ENCODE data around the gene RPS15. TPM values are rescaled to one million over a fixed set of nuclear protein-coding genes. Genes with fewer than 3 reads are reported as not detected.
"Not testable (repeated sequence)": the region's sequence is repeated elsewhere in the genome, so short reads cannot be mapped to it uniquely, and the experiment has no call there.

The RPS15 gene
- total and polyA plus RNA-seq, 3 experiments from 2014 or later: 1,485 to 2,756 (median 1,540) TPM

DNA sequence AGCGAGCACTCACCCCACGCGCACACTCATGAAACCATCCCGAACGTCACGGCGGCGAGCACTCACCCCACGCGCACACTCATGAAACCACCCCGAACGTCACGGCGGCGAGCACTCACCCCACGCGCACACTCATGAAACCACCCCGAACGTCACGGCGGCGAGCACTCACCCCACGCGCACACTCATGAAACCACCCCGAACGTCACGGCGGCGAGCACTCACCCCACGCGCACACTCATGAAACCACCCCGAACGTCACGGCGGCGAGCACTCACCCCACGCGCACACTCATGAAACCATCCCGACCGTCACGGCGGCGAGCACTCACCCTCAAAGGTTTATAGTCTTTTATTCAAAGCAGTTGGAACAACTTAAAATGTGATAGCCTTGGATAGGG, 18.1 kb upstream of the RPS15 start:
- H3K9me3 Mint-ChIP-seq; H3K4me3 Mint-ChIP-seq; H3K27me3 ChIP-seq (ENCODE audit: insufficient read depth, low read length, poor library complexity, severe bottlenecking); H3K27ac Mint-ChIP-seq; H3K9me3 ChIP-seq (ENCODE audit: low read length); H3K4me3 ChIP-seq (ENCODE audit: low read length); H3K27ac ChIP-seq (ENCODE audit: low read depth, low read length); CTCF ChIA-PET; DNase-seq; H3K27me3 Mint-ChIP-seq: not testable (repeated sequence)
- Mint-ChIP-seq H3K36me3 (peaks cover 8 to 76% (median 11%) of the 10 kb centered on the region in 3 donors), H3K4me1 (peaks cover 28 to 47% (median 37%) of the 10 kb centered on the region in 3 donors)
- POLR2A ChIA-PET: interaction anchor here (0.6 kb wide), 1 partner anchor 9 kb away, joined by 3 read pairs; no protein-coding TSS in a partner anchor
- peaks cover 15% of the 10 kb centered on the region for H3K4me1 ChIP-seq (ENCODE audit: insufficient read depth, low read length)
- peaks cover 47% of the 10 kb centered on the region for H3K36me3 ChIP-seq (ENCODE audit: insufficient read depth, low read length)

DNA sequence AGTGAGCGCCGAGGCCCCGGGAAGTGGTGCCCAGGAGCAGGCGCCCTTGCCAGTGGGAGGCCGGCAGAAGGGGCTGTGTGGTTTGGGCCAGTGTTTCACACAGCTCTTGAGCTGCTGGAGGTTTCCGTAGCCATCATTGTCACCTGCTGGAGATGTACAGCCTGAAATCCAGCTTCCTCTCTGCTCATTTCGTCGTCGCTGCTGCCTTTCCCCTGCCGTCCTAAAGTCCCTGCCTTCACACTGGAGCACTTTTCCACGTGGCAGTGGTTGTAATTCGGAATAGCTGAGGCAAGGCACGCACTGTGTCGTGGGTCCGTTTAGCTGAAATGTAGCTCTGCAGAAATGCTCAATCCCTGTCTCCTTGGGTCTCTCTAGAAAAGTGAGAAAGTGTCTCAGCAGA, 17.6 kb upstream of the RPS15 start:
- ChIA-PET POLR2A (interaction anchor here (0.6 kb wide), 2 partner anchors 9 to 12 kb away, joined by 3 read pairs; no protein-coding TSS in a partner anchor), CTCF (no interaction called here)
- H3K4me3 ChIP-seq (ENCODE audit: low read length): no peak overlapping the region
- DNase-seq: no peak
- H3K4me3 Mint-ChIP-seq: no peak overlapping the region
- no peak overlapping the region for H3K27ac ChIP-seq (ENCODE audit: low read depth, low read length)
- H3K36me3 Mint-ChIP-seq: peaks cover 8 to 79% (median 11%) of the 10 kb centered on the region in 3 donors
- no peaks in the 10 kb centered on the region for H3K27me3 ChIP-seq (ENCODE audit: insufficient read depth, low read length, poor library complexity, severe bottlenecking)
- H3K9me3 Mint-ChIP-seq: no peaks in the 10 kb centered on the region
- peaks cover 0 to 2% of the 10 kb centered on the region in 2 donors for H3K27me3 Mint-ChIP-seq
- peaks cover 52% of the 10 kb centered on the region for H3K36me3 ChIP-seq (ENCODE audit: insufficient read depth, low read length)
- peaks cover 10% of the 10 kb centered on the region for H3K4me1 ChIP-seq (ENCODE audit: insufficient read depth, low read length)
- H3K9me3 ChIP-seq (ENCODE audit: low read length): no peaks in the 10 kb centered on the region
- H3K4me1 Mint-ChIP-seq: peaks cover 25 to 42% (median 32%) of the 10 kb centered on the region in 3 donors
- H3K27ac Mint-ChIP-seq: peak overlapping the region in 3 of 8 donors; percentile 39 to 47 (median 43)

DNA sequence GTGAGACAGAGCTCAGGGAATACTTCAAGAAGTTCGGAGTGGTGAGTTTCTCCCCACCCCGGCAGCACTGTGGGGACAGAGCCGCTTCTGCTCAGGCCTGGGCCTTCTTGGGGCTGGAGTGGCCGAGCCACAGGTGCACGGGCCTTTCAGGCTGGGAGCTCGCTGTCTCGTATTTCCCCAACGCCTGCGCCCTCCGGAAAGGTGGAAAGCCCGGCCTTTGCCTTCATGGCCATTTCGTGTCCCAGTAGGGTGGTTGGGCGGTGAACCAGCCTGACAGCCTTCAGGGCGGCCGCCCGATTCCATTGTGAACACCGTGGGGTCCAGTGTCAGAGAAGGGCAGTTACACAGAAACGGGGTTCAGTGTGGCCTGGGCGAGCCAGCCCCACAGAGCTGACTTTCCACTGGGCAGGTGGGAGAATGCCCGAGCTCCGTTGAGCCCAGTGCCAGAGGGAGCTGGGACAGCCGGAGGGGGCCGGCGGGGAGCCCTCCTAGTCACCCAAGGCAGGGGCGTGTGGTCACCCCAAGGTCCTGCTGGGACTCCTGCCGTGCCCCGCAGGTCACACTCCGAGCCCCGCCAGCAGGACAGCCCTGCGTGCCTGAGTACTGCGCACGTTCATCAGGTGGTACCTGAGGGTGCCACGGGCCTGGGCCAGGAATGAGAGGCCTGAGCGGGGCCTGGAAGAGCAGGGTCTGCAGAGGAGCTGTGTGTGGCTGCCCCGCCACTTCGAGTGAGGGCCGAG, 16.8 kb upstream of the RPS15 start:
- H3K36me3 Mint-ChIP-seq: peaks cover 8 to 83% (median 11%) of the 10 kb centered on the region in 3 donors
- POLR2A ChIA-PET: interaction anchor here (0.6 to 0.9 kb wide), 2 partner anchors 13 to 437 kb away, joined by 3 read pairs; partner anchors contain the start of gene WDR18
- H3K4me3 Mint-ChIP-seq: no peak overlapping the region
- no peak overlapping the region for H3K27ac ChIP-seq (ENCODE audit: low read depth, low read length)
- H3K4me1 Mint-ChIP-seq: peaks cover 17 to 34% (median 24%) of the 10 kb centered on the region in 3 donors
- CTCF ChIA-PET: no interaction called here
- peaks cover 0 to 2% of the 10 kb centered on the region in 2 donors for H3K27me3 Mint-ChIP-seq
- H3K9me3 ChIP-seq (ENCODE audit: low read length): no peaks in the 10 kb centered on the region
- peak overlapping the region in 1 of 8 donors; percentile 39 for H3K27ac Mint-ChIP-seq
- H3K36me3 ChIP-seq (ENCODE audit: insufficient read depth, low read length): peaks cover 59% of the 10 kb centered on the region
- peaks cover 2% of the 10 kb centered on the region for H3K4me1 ChIP-seq (ENCODE audit: insufficient read depth, low read length)
- H3K27me3 ChIP-seq (ENCODE audit: insufficient read depth, low read length, poor library complexity, severe bottlenecking): no peaks in the 10 kb centered on the region
- no peak for DNase-seq
- H3K4me3 ChIP-seq (ENCODE audit: low read length): no peak overlapping the region
- H3K9me3 Mint-ChIP-seq: no peaks in the 10 kb centered on the region

DNA sequence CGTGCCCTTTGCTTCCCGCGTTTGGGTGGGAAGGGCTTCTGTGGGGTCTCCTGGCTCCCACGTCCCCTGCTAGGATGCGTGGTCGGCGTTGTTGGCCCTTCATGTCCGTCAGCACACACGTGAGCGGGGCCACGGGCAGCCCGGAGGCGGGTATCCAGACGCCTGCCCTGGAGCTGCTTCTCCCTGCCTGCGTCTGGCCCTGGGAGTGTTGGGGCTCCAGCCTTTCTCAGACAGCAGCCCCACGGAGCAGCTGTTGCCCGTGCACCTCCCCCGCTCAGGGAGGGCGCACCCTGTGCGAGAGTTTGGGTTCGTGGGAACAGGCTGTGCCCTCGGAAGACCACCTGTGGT, 16.3 kb upstream of the RPS15 start:
- no peaks in the 10 kb centered on the region for H3K27me3 ChIP-seq (ENCODE audit: insufficient read depth, low read length, poor library complexity, severe bottlenecking)
- H3K36me3 Mint-ChIP-seq: peaks cover 8 to 83% (median 11%) of the 10 kb centered on the region in 3 donors
- no peaks in the 10 kb centered on the region for H3K4me1 ChIP-seq (ENCODE audit: insufficient read depth, low read length)
- H3K27ac ChIP-seq (ENCODE audit: low read depth, low read length): no peak overlapping the region
- no peaks in the 10 kb centered on the region for H3K9me3 ChIP-seq (ENCODE audit: low read length)
- H3K27ac Mint-ChIP-seq: no peak overlapping the region
- no peak overlapping the region for H3K4me3 ChIP-seq (ENCODE audit: low read length)
- peaks cover 0 to 2% of the 10 kb centered on the region in 2 donors for H3K27me3 Mint-ChIP-seq
- POLR2A ChIA-PET: interaction anchor here (0.9 kb wide), 1 partner anchor 438 kb away, joined by 3 read pairs; the partner anchor contains the start of gene WDR18
- H3K4me3 Mint-ChIP-seq: no peak overlapping the region
- DNase-seq: no peak
- peaks cover 13 to 29% (median 18%) of the 10 kb centered on the region in 3 donors for H3K4me1 Mint-ChIP-seq
- H3K36me3 ChIP-seq (ENCODE audit: insufficient read depth, low read length): peaks cover 63% of the 10 kb centered on the region
- CTCF ChIA-PET: no interaction called here
- no peaks in the 10 kb centered on the region for H3K9me3 Mint-ChIP-seq

DNA sequence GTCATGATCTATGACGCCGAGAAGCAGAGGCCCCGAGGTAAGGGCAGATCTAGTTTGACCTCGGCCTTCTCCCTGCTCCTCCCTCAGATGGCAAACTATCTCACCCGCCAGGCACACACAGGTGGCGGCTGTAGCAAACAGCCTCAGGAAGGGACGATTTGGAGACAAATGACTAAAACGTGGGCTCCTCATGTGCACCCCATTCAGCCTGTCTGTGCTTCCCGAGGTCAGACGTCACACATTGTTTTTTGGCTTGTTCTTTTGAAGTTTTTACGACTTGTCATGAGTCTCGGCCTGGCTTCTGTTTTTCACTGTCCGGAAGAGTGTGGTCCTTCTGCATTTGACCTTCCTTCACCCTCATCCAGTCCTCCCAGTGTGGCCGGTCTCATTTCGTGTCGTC, 15.8 kb upstream of the RPS15 start:
- DNase-seq: no peak
- no peak overlapping the region for H3K4me3 ChIP-seq (ENCODE audit: low read length)
- H3K9me3 ChIP-seq (ENCODE audit: low read length): no peaks in the 10 kb centered on the region
- Mint-ChIP-seq H3K4me3 (peak overlapping the region in 1 of 7 donors; percentile 72), H3K4me1 (peaks cover 8 to 25% (median 15%) of the 10 kb centered on the region in 3 donors), H3K36me3 (peaks cover 8 to 83% (median 11%) of the 10 kb centered on the region in 3 donors), H3K27me3 (peaks cover 0 to 2% of the 10 kb centered on the region in 2 donors), H3K9me3 (no peaks in the 10 kb centered on the region), H3K27ac (no peak overlapping the region)
- H3K4me1 ChIP-seq (ENCODE audit: insufficient read depth, low read length): no peaks in the 10 kb centered on the region
- H3K27me3 ChIP-seq (ENCODE audit: insufficient read depth, low read length, poor library complexity, severe bottlenecking): no peaks in the 10 kb centered on the region
- ChIA-PET POLR2A (no interaction called here), CTCF (no interaction called here)
- peaks cover 62% of the 10 kb centered on the region for H3K36me3 ChIP-seq (ENCODE audit: insufficient read depth, low read length)
- H3K27ac ChIP-seq (ENCODE audit: low read depth, low read length): no peak overlapping the region

DNA sequence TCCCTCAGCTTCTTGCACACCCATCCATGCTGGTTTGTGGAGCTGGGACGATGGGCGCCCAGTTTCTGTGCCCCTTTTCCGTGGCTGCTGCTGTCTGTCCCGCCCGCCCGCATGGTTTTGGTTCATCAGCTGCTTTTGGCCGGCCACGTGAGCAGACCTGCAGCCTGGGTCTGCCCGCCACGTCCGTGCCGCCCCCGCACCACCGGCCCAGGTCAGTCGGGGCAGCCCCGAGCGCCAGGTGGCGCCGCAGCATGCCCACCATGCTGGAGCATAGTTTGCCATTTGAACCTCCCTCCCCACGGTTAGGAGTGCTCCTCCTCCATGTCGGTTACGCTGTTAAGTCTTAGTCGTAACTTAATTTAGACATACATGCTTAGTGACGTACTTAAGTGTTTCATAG, 15.3 kb upstream of the RPS15 start:
- Histone ChIP-seq H3K9me3 (ENCODE audit: low read length) (no peaks in the 10 kb centered on the region), H3K4me3 (ENCODE audit: low read length) (no peak overlapping the region), H3K27me3 (ENCODE audit: insufficient read depth, low read length, poor library complexity, severe bottlenecking) (no peaks in the 10 kb centered on the region), H3K36me3 (ENCODE audit: insufficient read depth, low read length) (peaks cover 58% of the 10 kb centered on the region), H3K27ac (ENCODE audit: low read depth, low read length) (no peak overlapping the region), H3K4me1 (ENCODE audit: insufficient read depth, low read length) (no peaks in the 10 kb centered on the region)
- H3K4me3 Mint-ChIP-seq: no peak overlapping the region
- ChIA-PET CTCF (no interaction called here), POLR2A (no interaction called here)
- no peak for DNase-seq
- no peak overlapping the region for H3K27ac Mint-ChIP-seq
- peaks cover 8 to 83% (median 10%) of the 10 kb centered on the region in 3 donors for H3K36me3 Mint-ChIP-seq
- H3K4me1 Mint-ChIP-seq: peaks cover 5 to 19% (median 9%) of the 10 kb centered on the region in 3 donors
- peaks cover 0 to 2% of the 10 kb centered on the region in 2 donors for H3K27me3 Mint-ChIP-seq
- no peaks in the 10 kb centered on the region for H3K9me3 Mint-ChIP-seq

DNA sequence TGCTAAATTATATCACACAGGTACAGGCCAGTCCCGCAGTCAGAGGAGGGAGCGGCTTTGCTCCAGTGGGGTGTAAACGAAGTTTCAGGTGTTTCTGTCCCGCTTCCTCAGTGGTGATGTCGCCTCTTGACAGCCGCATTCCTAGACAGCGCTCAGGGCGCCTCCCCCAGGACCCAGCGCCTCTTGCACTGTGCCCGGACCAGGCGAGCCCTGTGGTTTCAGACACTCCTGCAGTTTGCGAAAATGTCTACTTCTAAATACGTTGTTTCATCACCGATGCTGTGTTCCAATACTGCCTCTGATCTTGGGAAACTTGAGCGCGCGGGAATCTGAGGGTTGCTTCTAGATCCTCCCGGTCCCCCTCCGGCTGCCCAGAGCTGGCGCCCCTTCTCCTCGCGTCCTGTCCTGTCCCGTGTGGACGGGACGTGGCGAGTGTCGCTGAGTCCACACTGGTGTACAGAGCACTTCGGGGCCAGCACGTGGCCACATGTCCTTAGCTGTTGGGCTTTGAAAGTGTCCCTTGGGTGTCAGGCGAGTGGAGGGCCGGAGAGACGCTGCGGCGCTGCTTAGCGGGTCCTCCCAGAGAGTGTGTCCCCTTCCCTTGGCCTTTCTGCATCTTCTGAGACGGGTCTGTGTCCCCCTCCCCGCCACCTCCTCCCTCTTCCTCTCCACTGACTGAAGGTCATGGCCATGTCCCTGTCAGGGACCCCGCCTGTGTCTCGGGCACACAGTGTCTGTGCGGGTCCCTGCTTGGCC, 14.6 kb upstream of the RPS15 start:
- no peak overlapping the region for H3K27ac ChIP-seq (ENCODE audit: low read depth, low read length)
- Mint-ChIP-seq H3K4me1 (peaks cover 3 to 12% (median 6%) of the 10 kb centered on the region in 3 donors), H3K4me3 (no peak overlapping the region), H3K27me3 (peaks cover 0 to 2% of the 10 kb centered on the region in 2 donors), H3K27ac (no peak overlapping the region), H3K36me3 (peaks cover 8 to 81% (median 10%) of the 10 kb centered on the region in 3 donors), H3K9me3 (no peaks in the 10 kb centered on the region)
- H3K9me3 ChIP-seq (ENCODE audit: low read length): no peaks in the 10 kb centered on the region
- ChIA-PET CTCF (no interaction called here), POLR2A (no interaction called here)
- peaks cover 52% of the 10 kb centered on the region for H3K36me3 ChIP-seq (ENCODE audit: insufficient read depth, low read length)
- no peaks in the 10 kb centered on the region for H3K4me1 ChIP-seq (ENCODE audit: insufficient read depth, low read length)
- no peaks in the 10 kb centered on the region for H3K27me3 ChIP-seq (ENCODE audit: insufficient read depth, low read length, poor library complexity, severe bottlenecking)
- no peak overlapping the region for H3K4me3 ChIP-seq (ENCODE audit: low read length)
- no peak for DNase-seq
